Parathyroid adenoma (tissue), 2 donors: ENCODE data around the gene SP5.

Experiments
- H2AFZ ChIP-seq: fragments of 300-600 bp; sonication (generic); one replicate; pipeline ENCODE4 v1.7.0; 2017; ENCODE audit warnings: antibody characterized with exemption, mild to moderate bottlenecking
- H3K27ac ChIP-seq: fragments of 300-600 bp; sonication (generic); one replicate; pipeline ENCODE4 v1.7.0; 2017
- H3K27me3 ChIP-seq: fragments of 300-600 bp; sonication (generic); one replicate; pipeline ENCODE4 v1.7.0; 2017; ENCODE audit warnings: low read length; ENCODE audit not compliant: control insufficient read depth, insufficient read depth
- H3K36me3 ChIP-seq: fragments of 300-600 bp; sonication (generic); one replicate; pipeline ENCODE4 v1.7.0; 2017; ENCODE audit warnings: low read length; ENCODE audit not compliant: control insufficient read depth, insufficient read depth
- H3K4me1 ChIP-seq: fragments of 300-600 bp; sonication (generic); one replicate; pipeline ENCODE4 v1.7.0; 2017; ENCODE audit warnings: control low read depth
- H3K4me2 ChIP-seq: fragments of 300-600 bp; sonication (generic); one replicate; pipeline ENCODE4 v1.7.0; 2017; ENCODE audit warnings: low read length
- H3K4me3 ChIP-seq: fragments of 300-600 bp; sonication (generic); one replicate; pipeline ENCODE4 v1.7.0; 2017; ENCODE audit warnings: low read depth, low read length
- H3K79me2 ChIP-seq: fragments of 300-600 bp; sonication (generic); one replicate; pipeline ENCODE4 v1.7.0; 2017; ENCODE audit warnings: control low read depth
- H3K9ac ChIP-seq: fragments of 300-600 bp; sonication (generic); one replicate; pipeline ENCODE4 v1.7.0; 2017; ENCODE audit warnings: mild to moderate bottlenecking
- H3K9me3 ChIP-seq: fragments of 300-600 bp; sonication (generic); one replicate; pipeline ENCODE4 v1.7.0; 2017; ENCODE audit warnings: low read length; ENCODE audit not compliant: control insufficient read depth
- CTCF ChIP-seq: fragments of 300-600 bp; sonication (generic); IDR thresholded peaks from one replicate; pipeline ENCODE4 v1.7.0; 2017; ENCODE audit warnings: antibody characterized with exemption, mild to moderate bottlenecking
- donor health status: primary hyperparathyroidism.

SP5 gene

DNA sequence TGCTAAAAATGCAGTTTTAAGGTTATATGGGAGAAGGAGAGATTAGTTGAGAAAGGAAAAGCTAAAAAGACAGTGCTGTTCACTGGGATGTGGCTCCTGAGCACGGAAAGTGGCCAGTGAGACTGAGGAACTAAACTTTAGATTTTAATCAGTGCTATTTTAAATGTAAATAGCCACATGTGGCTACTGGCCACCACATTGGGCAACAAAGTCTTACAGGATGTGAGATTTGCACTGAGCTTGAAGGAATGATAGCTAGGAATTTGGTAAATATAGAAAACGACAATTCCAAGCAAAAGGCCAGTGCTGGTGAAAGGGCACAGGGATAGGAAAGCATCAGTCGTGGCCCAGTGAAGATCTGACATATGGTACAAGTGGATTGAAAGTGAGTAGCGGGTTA is 14.1 kb upstream of the SP5 start:
- H3K4me3 ChIP-seq = no peak overlapping the region

GRCh38 chr2:170703776-170704476 is 11.2 kb upstream of the SP5 start:
- no peaks in the 10 kb centered on the region for H3K9me3 ChIP-seq
- H3K9ac ChIP-seq = no peak overlapping the region
- H3K27ac ChIP-seq = no peak overlapping the region
- H3K79me2 ChIP-seq = no peaks in the 10 kb centered on the region
- no peak overlapping the region for H2AFZ ChIP-seq
- no peak for TF ChIP-seq CTCF
- no peaks in the 10 kb centered on the region for H3K36me3 ChIP-seq
- no peaks in the 10 kb centered on the region for H3K27me3 ChIP-seq
- no peaks in the 10 kb centered on the region for H3K4me1 ChIP-seq
- no peak overlapping the region for H3K4me2 ChIP-seq
- no peak overlapping the region for H3K4me3 ChIP-seq

More for the DNA sequence above, 14.1 kb upstream of the SP5 start:
- H3K27me3 ChIP-seq = no peaks in the 10 kb centered on the region
- H3K4me1 ChIP-seq = no peaks in the 10 kb centered on the region
- H3K27ac ChIP-seq = no peak overlapping the region
- H3K36me3 ChIP-seq = no peaks in the 10 kb centered on the region
- TF ChIP-seq CTCF = no peak
- no peak overlapping the region for H3K9ac ChIP-seq
- H3K9me3 ChIP-seq = no peaks in the 10 kb centered on the region
- H3K4me2 ChIP-seq = no peak overlapping the region
- no peak overlapping the region for H2AFZ ChIP-seq
- no peaks in the 10 kb centered on the region for H3K79me2 ChIP-seq

GRCh38 chr2:170707821-170708795 is 7.0 kb upstream of the SP5 start:
- no peaks in the 10 kb centered on the region for H3K27me3 ChIP-seq
- no peaks in the 10 kb centered on the region for H3K9me3 ChIP-seq
- no peak overlapping the region for H3K4me3 ChIP-seq
- no peak overlapping the region for H2AFZ ChIP-seq
- no peaks in the 10 kb centered on the region for H3K36me3 ChIP-seq
- peaks cover 2% of the 10 kb centered on the region for H3K4me1 ChIP-seq
- no peak overlapping the region for H3K27ac ChIP-seq
- H3K9ac ChIP-seq = no peak overlapping the region
- TF ChIP-seq CTCF = no peak
- H3K79me2 ChIP-seq = no peaks in the 10 kb centered on the region
- H3K4me2 ChIP-seq = no peak overlapping the region

DNA sequence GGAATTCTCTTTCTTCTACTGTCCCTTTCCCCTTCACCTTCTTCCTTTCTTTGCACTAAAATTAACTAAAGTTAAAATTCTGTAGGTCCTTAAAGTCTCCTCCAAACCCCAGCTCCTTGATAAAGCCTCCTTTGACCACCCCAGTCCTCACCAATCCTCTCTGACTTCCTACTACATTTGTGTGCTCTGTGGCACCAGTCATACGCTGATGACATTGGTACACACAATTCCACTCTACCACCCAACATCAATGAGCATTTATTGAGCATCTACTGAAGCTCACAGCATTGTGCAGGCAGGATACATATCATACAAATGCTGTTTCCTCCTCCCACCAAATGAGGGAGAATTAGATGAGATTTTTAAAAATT is 4.5 kb upstream of the SP5 start:
- Histone ChIP-seq H3K4me1 (peaks cover 2% of the 10 kb centered on the region), H3K79me2 (no peaks in the 10 kb centered on the region), H3K27ac (no peak overlapping the region), H3K4me2 (no peak overlapping the region), H2AFZ (no peak overlapping the region), H3K9ac (no peak overlapping the region), H3K27me3 (no peaks in the 10 kb centered on the region), H3K9me3 (no peaks in the 10 kb centered on the region), H3K36me3 (no peaks in the 10 kb centered on the region), H3K4me3 (no peak overlapping the region)
- no peak for TF ChIP-seq CTCF
